GM12878 (cell line): ENCODE data around the gene YWHAG. TPM values are rescaled to one million over a fixed set of nuclear protein-coding genes. Genes with fewer than 3 reads are reported as not detected.
"Not testable (repeated sequence)": the region's sequence is repeated elsewhere in the genome, so short reads cannot be mapped to it uniquely, and the experiment has no call there.

Experiments used
- ATAC-seq: fragments of 200-7000 bp; cut with Tn5 transposase; 3 replicates; pipeline ENCODE4 v1.9.1; 2020; ENCODE audit warnings: mild to moderate bottlenecking, moderate library complexity
- BruUV-seq: library from RNA; stranded (reverse); fragments of 400-500 nt; replicated peaks from 2 replicates; lab custom pipeline; 2021; lab: Mats Ljungman, UMichigan
- CTCF ChIA-PET: fragments of 300-600 bp; sonication (Branson Sonifier 250); formaldehyde crosslinking; extraction: SDS; loops from one replicate; lab custom pipeline; 2021; ENCODE audit warnings: inconsistent platforms; lab: Yijun Ruan, JAX
- POLR2A ChIA-PET: fragments of 350-600 bp; formaldehyde crosslinking; extraction: SDS; loops from one replicate; lab custom pipeline; 2021; ENCODE audit warnings: inconsistent platforms; lab: Charles Lee
- RAD21 ChIA-PET: fragments of 300-600 bp; sonication (Branson Sonifier 250); formaldehyde crosslinking; loops from one replicate; lab custom pipeline; 2023; ENCODE audit warnings: antibody characterized with exemption; ENCODE audit not compliant: unreplicated experiment; lab: Charles Lee
- SMC1A ChIA-PET: fragments of 300-600 bp; sonication (Branson Sonifier 250); formaldehyde crosslinking; loops from one replicate; lab custom pipeline; 2023; ENCODE audit not compliant: unreplicated experiment, uncharacterized antibody; lab: Charles Lee
- DNase-seq: peaks from one replicate; pipeline ENCODE4 v3.0.0-alpha.2; 2011; ENCODE audit warnings: low read depth, low spot score
- FAIRE-seq: peaks from 3 replicates; lab custom pipeline; 2011; peaks lifted over from hg19 to GRCh38; lab: Jason Lieb, UNC
- H2AFZ ChIP-seq: 2 replicates; pipeline ENCODE4 v1.6.0; 2011; ENCODE audit warnings: low read depth, low read length, control low read depth; ENCODE audit not compliant: control insufficient read depth
- H3K27ac ChIP-seq: 2 replicates; pipeline ENCODE4 v1.5.1; 2011; ENCODE audit warnings: control low read depth; ENCODE audit not compliant: control insufficient read depth, insufficient read depth
- H3K27me3 ChIP-seq, 2 experiments: replicated peaks in 1 of 2; 2 replicates each; pipeline versions ENCODE4 v1.6.0 to v1.6.1; 2011; ENCODE audit warnings: low read length in 1 of 2; ENCODE audit not compliant: control insufficient read depth in 2 of 2, insufficient read depth in 2 of 2
- H3K36me3 ChIP-seq, 2 experiments: 2 replicates each; pipeline ENCODE4 v1.5.1; 2011; ENCODE audit warnings: low read length in 1 of 2; ENCODE audit not compliant: control insufficient read depth in 2 of 2, insufficient read depth in 2 of 2
- H3K4me1 ChIP-seq: 2 replicates; pipeline ENCODE4 v1.6.1; 2011; ENCODE audit warnings: mild to moderate bottlenecking, low read length, moderate library complexity, mixed read lengths; ENCODE audit not compliant: control insufficient read depth, insufficient read depth
- H3K4me2 ChIP-seq: 2 replicates; pipeline ENCODE4 v1.6.0; 2011; ENCODE audit warnings: control low read depth; ENCODE audit not compliant: control insufficient read depth, insufficient read depth
- H3K4me3 ChIP-seq: fragments of 200-600 bp; sonication (generic); 2 replicates; pipeline ENCODE4 v1.5.1; 2016
- H3K79me2 ChIP-seq: 2 replicates; pipeline ENCODE4 v1.6.0; 2011; ENCODE audit warnings: low read length; ENCODE audit not compliant: control insufficient read depth, insufficient read depth
- H3K9ac ChIP-seq: 2 replicates; pipeline ENCODE4 v1.8.0; 2011; ENCODE audit warnings: low read length, control low read depth, mixed read lengths; ENCODE audit not compliant: control insufficient read depth, insufficient read depth
- H3K9me3 ChIP-seq: replicated peaks from 3 replicates; pipeline ENCODE4 v1.5.1; 2011; ENCODE audit warnings: mild to moderate bottlenecking, low read length; ENCODE audit not compliant: control insufficient read depth, insufficient read depth
- H4K20me1 ChIP-seq: 2 replicates; pipeline ENCODE4 v1.6.0; 2011; ENCODE audit not compliant: control insufficient read depth, insufficient read depth
- CEBPB ChIP-seq, 2 experiments: fragments of 150-350 bp in 1 of 2; IDR thresholded peaks; 2 replicates each; pipeline ENCODE4 v1.6.1; 2012 to 2014; ENCODE audit warnings: low read depth in 2 of 2, low read length in 2 of 2, borderline replicate concordance in 1 of 2, inconsistent platforms in 1 of 2
- WGBS: methylation state at CpG from one replicate; pipeline ENCODE4 v1.1.6; 2016; ENCODE audit warnings: low lambda C conversion rate; ENCODE audit not compliant: insufficient replicate concordance, insufficient coverage; ENCODE audit errors: missing lambda C conversion rate; 5-methylcytosine and 5-hydroxymethylcytosine counted together
- in situ Hi-C: fragments of 300-500 bp; cut with MboI; formaldehyde crosslinking; loops from 9 replicates; pipeline ENCODE4 v1.14.3; 2018; ENCODE audit warnings: mixed read lengths
- intact Hi-C: fragments of 100-400 bp; cut with micrococcal nuclease; formaldehyde crosslinking; loops from one replicate; pipeline ENCODE4 v1.14.2; 2022; ENCODE audit not compliant: unreplicated experiment
- polyA plus RNA-seq, 11 experiments: library from polyadenylated mRNA; depleted of rRNA in 4 of 11; unstranded in 6 of 11; stranded (reverse) in 5 of 11; fragments of >200 nt; fragmentation: Nextera tagmentation in 4 of 11; fragmentation: Illumina TruSeq in 1 of 11; extraction: Ambion mirVana in 4 of 11; extraction: Trizol in 1 of 11; gene quantifications; 1 replicate in 1 of 11; 2 replicates in 10 of 11; pipeline versions ENCODE4 v1.2.1 to v1.2.3, GENCODE V29; 2011 to 2016; ENCODE audit warnings: inconsistent platforms in 2 of 11, missing spikeins in 2 of 11, low read depth in 1 of 11
- total RNA-seq, 4 experiments: library from RNA; depleted of rRNA in 3 of 4; stranded (reverse); fragments of >200 nt in 3 of 4; fragmentation: Illumina TruSeq in 1 of 4; extraction: Trizol in 1 of 4; gene quantifications; 2 replicates each; pipeline versions ENCODE4 v1.2.1 to v1.2.3, GENCODE V29; 2013 to 2021
- TF ChIP-seq, protein P1 (sequence below): IDR thresholded peaks from 2 replicates; pipeline ENCODE4 v1.6.1; 2012; ENCODE audit warnings: low read depth, low read length, improper control_type of control experiment
- TF ChIP-seq, protein P2 (sequence below): fragments of 450-650 bp; IDR thresholded peaks from 2 replicates; pipeline ENCODE4 v1.6.1; 2018; ENCODE audit warnings: mild to moderate bottlenecking, low read depth, moderate library complexity; ENCODE audit not compliant: partially characterized antibody

YWHAG gene
- total and polyA plus RNA-seq, 10 of the 15 experiments (the other 5 are each of a cell fraction or from before 2014, with no cell fraction given): 20.2 to 157 (median 41.3) TPM

DNA sequence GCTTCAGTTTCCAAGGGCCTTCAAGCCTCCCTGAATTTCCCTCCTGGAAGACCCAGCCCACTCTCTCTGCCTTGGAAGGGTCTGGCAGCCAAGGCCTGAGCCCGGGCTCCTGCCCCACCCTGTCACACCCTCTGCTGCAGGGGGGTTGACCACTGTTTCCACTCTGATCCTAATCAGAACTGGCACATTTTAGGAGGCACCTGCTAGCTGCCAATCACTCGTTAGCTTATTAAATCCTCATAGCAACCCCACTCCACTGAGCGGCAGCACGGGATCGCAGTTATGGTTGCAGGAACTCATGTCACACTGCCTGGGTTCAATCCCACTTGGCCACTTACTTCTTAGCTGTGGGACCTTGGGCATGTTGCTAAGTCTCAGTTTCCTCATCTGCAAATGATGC, 43.4 kb downstream of the YWHAG start (continued):
- TF ChIP-seq, protein P1, sequence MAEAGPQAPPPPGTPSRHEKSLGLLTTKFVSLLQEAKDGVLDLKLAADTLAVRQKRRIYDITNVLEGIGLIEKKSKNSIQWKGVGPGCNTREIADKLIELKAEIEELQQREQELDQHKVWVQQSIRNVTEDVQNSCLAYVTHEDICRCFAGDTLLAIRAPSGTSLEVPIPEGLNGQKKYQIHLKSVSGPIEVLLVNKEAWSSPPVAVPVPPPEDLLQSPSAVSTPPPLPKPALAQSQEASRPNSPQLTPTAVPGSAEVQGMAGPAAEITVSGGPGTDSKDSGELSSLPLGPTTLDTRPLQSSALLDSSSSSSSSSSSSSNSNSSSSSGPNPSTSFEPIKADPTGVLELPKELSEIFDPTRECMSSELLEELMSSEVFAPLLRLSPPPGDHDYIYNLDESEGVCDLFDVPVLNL: no peak
- no peak for TF ChIP-seq CEBPB (IDR thresholded peaks at IDR 0.05; ENCODE audit: borderline replicate concordance in 1 of 2, low read depth in 2 of 2, low read length in 2 of 2)
- TF ChIP-seq, protein P2, sequence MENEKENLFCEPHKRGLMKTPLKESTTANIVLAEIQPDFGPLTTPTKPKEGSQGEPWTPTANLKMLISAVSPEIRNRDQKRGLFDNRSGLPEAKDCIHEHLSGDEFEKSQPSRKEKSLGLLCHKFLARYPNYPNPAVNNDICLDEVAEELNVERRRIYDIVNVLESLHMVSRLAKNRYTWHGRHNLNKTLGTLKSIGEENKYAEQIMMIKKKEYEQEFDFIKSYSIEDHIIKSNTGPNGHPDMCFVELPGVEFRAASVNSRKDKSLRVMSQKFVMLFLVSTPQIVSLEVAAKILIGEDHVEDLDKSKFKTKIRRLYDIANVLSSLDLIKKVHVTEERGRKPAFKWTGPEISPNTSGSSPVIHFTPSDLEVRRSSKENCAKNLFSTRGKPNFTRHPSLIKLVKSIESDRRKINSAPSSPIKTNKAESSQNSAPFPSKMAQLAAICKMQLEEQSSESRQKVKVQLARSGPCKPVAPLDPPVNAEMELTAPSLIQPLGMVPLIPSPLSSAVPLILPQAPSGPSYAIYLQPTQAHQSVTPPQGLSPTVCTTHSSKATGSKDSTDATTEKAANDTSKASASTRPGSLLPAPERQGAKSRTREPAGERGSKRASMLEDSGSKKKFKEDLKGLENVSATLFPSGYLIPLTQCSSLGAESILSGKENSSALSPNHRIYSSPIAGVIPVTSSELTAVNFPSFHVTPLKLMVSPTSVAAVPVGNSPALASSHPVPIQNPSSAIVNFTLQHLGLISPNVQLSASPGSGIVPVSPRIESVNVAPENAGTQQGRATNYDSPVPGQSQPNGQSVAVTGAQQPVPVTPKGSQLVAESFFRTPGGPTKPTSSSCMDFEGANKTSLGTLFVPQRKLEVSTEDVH: no peak

DNA sequence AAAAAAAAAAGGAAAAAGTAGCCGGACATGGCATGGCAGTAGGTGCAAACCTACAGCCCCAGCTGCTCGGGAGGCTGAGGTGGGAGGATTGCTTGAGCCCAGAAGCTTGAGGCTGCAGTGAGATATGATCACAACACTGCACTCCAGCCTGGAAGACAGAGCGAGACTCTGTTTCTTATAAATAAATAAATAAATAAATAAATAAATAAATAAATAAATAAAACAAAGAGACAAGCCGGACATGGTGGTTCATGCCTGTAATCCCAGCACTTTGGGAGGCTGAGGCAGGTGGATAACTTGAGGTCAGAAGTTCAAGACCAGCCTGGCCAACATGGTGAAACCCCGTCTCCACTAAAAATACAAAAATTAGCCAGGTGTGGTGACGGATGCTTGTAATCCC, 44.1 kb downstream of the YWHAG start:
- ChIA-PET SMC1A (interaction anchor here (1.1 to 4.9 kb wide), 9 partner anchors 11 to 295 kb away, joined by 3 to 34 read pairs (median 9); partner anchors contain the start of gene YWHAG), RAD21 (interaction anchor here (0.6 to 9.3 kb wide), 9 partner anchors 9 to 136 kb away, joined by 3 to 86 read pairs (median 6); partner anchors contain the start of genes HSPB1 and YWHAG), CTCF (interaction anchor here (0.6 to 11.0 kb wide), 19 partner anchors 11 to 266 kb away, joined by 3 to 229 read pairs (median 4); partner anchors contain the start of genes HSPB1, MDH2, STYXL1 and YWHAG), POLR2A (interaction anchor here (1.0 to 2.0 kb wide), 5 partner anchors 11 to 44 kb away, joined by 3 to 5 read pairs (median 3); partner anchors contain the start of gene YWHAG)
- BruUV-seq, ATAC-seq, FAIRE-seq, H3K9ac ChIP-seq, H2AFZ ChIP-seq, H3K4me2 ChIP-seq, H3K4me1 ChIP-seq, H3K27me3 ChIP-seq, H3K9me3 ChIP-seq, H3K27ac ChIP-seq, H3K36me3 ChIP-seq, H4K20me1 ChIP-seq, H3K79me2 ChIP-seq, DNase-seq, H3K4me3 ChIP-seq: not testable (repeated sequence)
- 29% methylated on average over 6 of the region's 6 CpGs for WGBS
- in situ Hi-C loops: loop anchor here (5.0 kb wide), 1 partner anchor 137 kb away; no protein-coding TSS in a partner anchor
- intact Hi-C loops: loop anchor here (1.0 kb wide), 2 partner anchors 23 to 136 kb away; no protein-coding TSS in a partner anchor
